Uterus (tissue), 4 donors: ENCODE results near the gene PRKN. TPM values are rescaled to one million over a fixed set of nuclear protein-coding genes. Genes with fewer than 3 reads are reported as not detected.

Experiments
- DNase-seq, 2 donors: peaks; one replicate each; pipeline ENCODE4 v3.0.0-alpha.2; 2019 to 2020
- H3K27ac ChIP-seq, 2 donors: fragments of 200-600 bp; sonication (generic); 1 replicate in 1 of 2; 2 replicates in 1 of 2; pipeline ENCODE4 v1.5.1; 2016 to 2018
- H3K27me3 ChIP-seq, 2 donors: fragments of 200-600 bp; sonication (generic); one replicate each; pipeline ENCODE4 v1.5.1; 2018 to 2019; ENCODE audit warnings: control low read depth in 1 of 2
- H3K36me3 ChIP-seq, 2 donors: fragments of 200-600 bp; sonication (generic); one replicate each; pipeline ENCODE4 v1.5.1; 2019; ENCODE audit warnings: control low read depth in 1 of 2
- H3K4me1 ChIP-seq, 2 donors: fragments of 200-600 bp; sonication (generic); one replicate each; pipeline ENCODE4 v1.5.1; 2018 to 2019; ENCODE audit warnings: control low read depth in 1 of 2
- H3K4me3 ChIP-seq, 2 donors: fragments of 200-600 bp; sonication (generic); 1 replicate in 1 of 2; 2 replicates in 1 of 2; pipeline ENCODE4 v1.5.1; 2018 to 2019; ENCODE audit warnings: mild to moderate bottlenecking in 1 of 2
- H3K9me3 ChIP-seq, 2 donors: fragments of 200-600 bp; sonication (generic); one replicate each; pipeline ENCODE4 v1.5.1; 2019; ENCODE audit warnings: control low read depth in 1 of 2
- CTCF ChIP-seq, 4 experiments: fragments of 200-600 bp in 2 of 4; fragments of 450-650 bp in 2 of 4; sonication (generic) in 2 of 4; IDR thresholded peaks; one replicate each; pipeline ENCODE4 v1.5.1; 2016 to 2019; ENCODE audit warnings: antibody characterized with exemption in 4 of 4, mild to moderate bottlenecking in 2 of 4, moderate library complexity in 1 of 4
- POLR2A ChIP-seq, 2 donors: fragments of 450-650 bp; IDR thresholded peaks; one replicate each; pipeline ENCODE4 v1.6.1; 2016; ENCODE audit warnings: antibody characterized with exemption in 2 of 2, mild to moderate bottlenecking in 1 of 2, moderate library complexity in 1 of 2
- intact Hi-C: fragments of 100-400 bp; cut with DNase I; formaldehyde crosslinking; loops from one replicate; pipeline ENCODE4 v1.15.1; 2023; ENCODE audit warnings: low total_unique reads
- total RNA-seq, 4 donors: library from RNA; depleted of rRNA in 3 of 4; stranded (reverse); fragments of >200 nt in 3 of 4; gene quantifications; one replicate each; pipeline versions ENCODE4 v1.1.0 to v1.2.4, GENCODE V29; 2014 to 2023
- donor health status: DM: yes; HTN: yes; CAD: no.

Gene PRKN
- total RNA-seq, 4 donors from 2014 or later = 10.2 to 21.3 (median 13.1) TPM

GRCh38 chr6:162684052-162684451, 43.5 kb downstream of the PRKN start:
- no peak overlapping the region for H3K4me3 ChIP-seq
- H3K9me3 ChIP-seq = no peaks in the 10 kb centered on the region
- no peaks in the 10 kb centered on the region for H3K27me3 ChIP-seq
- intact Hi-C loops = no loop called here
- TF ChIP-seq CTCF (IDR thresholded peaks at IDR 0.05) (no peak), POLR2A (IDR thresholded peaks at IDR 0.05) (no peak)
- H3K27ac ChIP-seq = no peak overlapping the region
- no peak for DNase-seq
- H3K4me1 ChIP-seq = peaks cover 0 to 4% of the 10 kb centered on the region in 2 donors
- no peaks in the 10 kb centered on the region for H3K36me3 ChIP-seq

GRCh38 chr6:162683135-162683534, 44.4 kb downstream of the PRKN start:
- Histone ChIP-seq H3K4me1 (peaks cover 0 to 4% of the 10 kb centered on the region in 2 donors), H3K36me3 (no peaks in the 10 kb centered on the region), H3K4me3 (no peak overlapping the region), H3K27me3 (no peaks in the 10 kb centered on the region), H3K27ac (no peak overlapping the region), H3K9me3 (peaks cover 0 to 2% of the 10 kb centered on the region in 2 donors)
- no peak for DNase-seq
- TF ChIP-seq POLR2A (IDR thresholded peaks at IDR 0.05) = no peak
- TF ChIP-seq CTCF (IDR thresholded peaks at IDR 0.05) = no peak
- intact Hi-C loops = no loop called here

- Histone ChIP-seq H3K9me3 (peaks cover 0 to 2% of the 10 kb centered on the region in 2 donors), H3K27me3 (no peaks in the 10 kb centered on the region), H3K4me3 (no peak overlapping the region), H3K4me1 (peaks cover 0 to 4% of the 10 kb centered on the region in 2 donors), H3K36me3 (no peaks in the 10 kb centered on the region), H3K27ac (no peak overlapping the region)
- intact Hi-C loops = no loop called here
- DNase-seq = no peak
- no peak for TF ChIP-seq POLR2A (IDR thresholded peaks at IDR 0.05)
- no peak for TF ChIP-seq CTCF (IDR thresholded peaks at IDR 0.05)
These were observed 46.1 kb downstream of the PRKN start for GRCh38 chr6:162681447-162681846.

GRCh38 chr6:162680871-162681270, 46.7 kb downstream of the PRKN start:
- no peak for TF ChIP-seq POLR2A (IDR thresholded peaks at IDR 0.05)
- no peak for TF ChIP-seq CTCF (IDR thresholded peaks at IDR 0.05)
- no peak for DNase-seq
- Histone ChIP-seq H3K9me3 (peaks cover 0 to 2% of the 10 kb centered on the region in 2 donors), H3K36me3 (no peaks in the 10 kb centered on the region), H3K4me3 (no peak overlapping the region), H3K4me1 (peaks cover 0 to 4% of the 10 kb centered on the region in 2 donors), H3K27me3 (no peaks in the 10 kb centered on the region), H3K27ac (no peak overlapping the region)
- intact Hi-C loops = no loop called here

- H3K36me3 ChIP-seq = no peaks in the 10 kb centered on the region
- TF ChIP-seq CTCF (IDR thresholded peaks at IDR 0.05) (no peak), POLR2A (IDR thresholded peaks at IDR 0.05) (no peak)
These were observed 47.2 kb downstream of the PRKN start for GRCh38 chr6:162680367-162680766.

More at GRCh38 chr6:162680367-162680766, 47.2 kb downstream of the PRKN start:
- intact Hi-C loops = no loop called here
- no peak overlapping the region for H3K27ac ChIP-seq
- H3K4me1 ChIP-seq = peaks cover 0 to 4% of the 10 kb centered on the region in 2 donors
- no peaks in the 10 kb centered on the region for H3K27me3 ChIP-seq
- H3K9me3 ChIP-seq = peaks cover 0 to 2% of the 10 kb centered on the region in 2 donors
- no peak overlapping the region for H3K4me3 ChIP-seq
- DNase-seq = no peak
